HG03039 (cell line): ENCODE measurements around the gene KRTAP10-3.
"Not testable (repeated sequence)": the region's sequence is repeated elsewhere in the genome, so short reads cannot be mapped to it uniquely, and the experiment has no call there.

Experiments
- ATAC-seq: cut with Tn5 transposase; IDR thresholded peaks from one replicate; pipeline ENCODE4 v1.9.1; 2021; ENCODE audit warnings: mild to moderate bottlenecking, moderate library complexity; ENCODE audit not compliant: unreplicated experiment

The KRTAP10-3 gene

DNA sequence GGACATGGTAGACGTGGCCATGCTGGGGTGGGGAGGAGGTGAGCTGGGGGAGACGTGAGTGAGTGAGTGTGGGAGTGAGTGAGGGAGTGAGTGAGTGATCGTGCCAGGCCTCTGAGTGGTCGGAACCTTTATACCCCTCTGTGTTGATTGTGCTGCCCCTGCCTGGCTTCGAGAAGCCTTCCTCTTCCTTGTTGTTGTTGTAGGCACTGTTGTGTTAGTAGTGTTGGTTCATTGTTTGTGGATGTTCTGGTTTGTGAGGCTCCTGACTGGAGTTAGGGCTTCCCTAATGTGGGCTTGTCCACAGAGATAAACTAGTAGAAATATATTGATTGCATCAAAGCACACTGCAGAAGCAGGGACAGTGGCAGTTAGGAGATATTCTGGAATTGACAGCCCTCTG, at the start of gene KRTAP10-3:
TSS of gene KRTAP10-3 (minus strand) at position 101 of the 400 bp plus-strand sequence. CDS start at position 21, 80 bp downstream.
- ATAC-seq = no peak

DNA sequence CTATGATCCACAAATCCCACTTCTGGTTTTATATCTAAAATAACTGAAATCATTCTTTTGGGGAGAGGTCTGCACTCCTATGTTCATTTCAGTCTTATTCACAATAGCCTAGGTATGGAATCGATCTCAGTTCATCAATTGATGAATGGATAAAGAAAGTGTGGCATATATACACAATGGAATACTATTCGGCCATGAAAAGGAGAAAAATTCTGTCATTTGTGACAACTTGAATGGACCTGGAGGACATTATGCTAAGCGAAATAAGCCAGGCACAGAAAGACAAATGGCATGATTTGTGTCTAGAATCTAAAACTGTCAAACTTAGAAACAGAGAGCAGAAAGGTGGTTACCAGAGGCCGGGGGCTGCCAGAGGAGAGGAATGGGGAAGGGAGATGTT, 47.9 kb upstream of the KRTAP10-3 start:
- ATAC-seq = no peak

- ATAC-seq = no peak
Observed at GRCh38 chr21:44603911-44604310, 45.3 kb upstream of the KRTAP10-3 start.

GRCh38 chr21:44603109-44603875, 44.7 kb upstream of the KRTAP10-3 start:
- ATAC-seq = no peak

- no peak for ATAC-seq
Observed at GRCh38 chr21:44602463-44602850, 43.9 kb upstream of the KRTAP10-3 start.

DNA sequence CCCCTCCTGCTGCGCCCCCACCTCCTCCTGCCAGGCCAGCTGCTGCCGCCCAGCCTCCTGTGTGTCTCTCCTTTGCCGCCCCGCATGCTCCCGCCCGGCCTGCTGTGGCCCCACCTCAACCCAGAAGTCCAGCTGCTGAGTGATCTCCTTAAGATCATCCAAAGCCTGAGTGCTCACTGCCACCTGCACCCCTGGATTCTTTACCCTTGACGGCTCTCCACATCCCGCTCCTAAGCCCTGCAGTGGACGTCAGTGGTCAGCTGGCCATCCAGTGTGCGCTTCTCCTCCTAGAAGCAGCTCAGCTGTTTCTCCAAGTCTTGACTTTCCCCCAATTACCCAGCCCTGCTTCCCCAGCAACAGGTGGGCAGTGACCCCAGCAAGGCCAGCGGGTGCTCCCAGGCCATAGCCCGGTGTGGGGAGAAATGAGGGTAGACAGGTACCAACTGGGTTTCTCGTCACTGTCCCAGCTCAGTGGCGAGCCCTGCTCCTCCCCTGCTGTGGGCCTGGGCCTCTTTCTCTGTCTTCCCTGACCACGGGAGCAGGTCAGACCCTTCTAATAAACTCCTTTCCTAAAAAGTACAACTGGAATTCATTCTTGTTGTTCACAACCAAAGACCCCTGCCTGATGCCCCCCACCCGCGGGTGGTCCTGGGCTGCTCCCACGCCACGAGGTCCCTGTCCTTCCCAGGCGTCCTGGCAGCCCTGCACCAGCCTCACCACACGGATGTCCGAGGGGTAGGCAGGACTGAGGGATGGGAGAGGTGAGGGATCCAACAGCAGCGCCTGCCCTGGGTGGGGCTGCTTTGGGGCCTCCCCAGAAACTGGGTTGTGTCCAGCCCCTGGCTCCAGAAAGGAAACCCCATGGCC, 43.2 kb upstream of the KRTAP10-3 start:
- no peak for ATAC-seq

DNA sequence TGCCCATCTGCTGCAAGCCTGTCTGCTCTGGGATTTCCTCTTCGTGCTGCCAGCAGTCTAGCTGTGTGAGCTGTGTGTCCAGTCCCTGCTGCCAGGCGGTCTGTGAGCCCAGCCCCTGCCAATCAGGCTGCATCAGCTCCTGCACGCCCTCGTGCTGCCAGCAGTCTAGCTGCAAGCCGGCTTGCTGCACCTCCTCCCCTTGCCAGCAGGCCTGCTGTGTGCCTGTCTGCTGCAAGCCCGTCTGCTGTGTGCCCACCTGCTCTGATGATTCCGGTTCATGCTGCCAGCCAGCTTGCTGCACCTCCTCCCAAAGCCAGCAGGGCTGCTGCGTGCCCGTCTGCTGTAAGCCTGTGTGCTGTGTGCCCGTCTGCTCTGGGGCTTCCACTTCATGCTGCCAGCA, 42.5 kb upstream of the KRTAP10-3 start:
- not testable (repeated sequence) for ATAC-seq

DNA sequence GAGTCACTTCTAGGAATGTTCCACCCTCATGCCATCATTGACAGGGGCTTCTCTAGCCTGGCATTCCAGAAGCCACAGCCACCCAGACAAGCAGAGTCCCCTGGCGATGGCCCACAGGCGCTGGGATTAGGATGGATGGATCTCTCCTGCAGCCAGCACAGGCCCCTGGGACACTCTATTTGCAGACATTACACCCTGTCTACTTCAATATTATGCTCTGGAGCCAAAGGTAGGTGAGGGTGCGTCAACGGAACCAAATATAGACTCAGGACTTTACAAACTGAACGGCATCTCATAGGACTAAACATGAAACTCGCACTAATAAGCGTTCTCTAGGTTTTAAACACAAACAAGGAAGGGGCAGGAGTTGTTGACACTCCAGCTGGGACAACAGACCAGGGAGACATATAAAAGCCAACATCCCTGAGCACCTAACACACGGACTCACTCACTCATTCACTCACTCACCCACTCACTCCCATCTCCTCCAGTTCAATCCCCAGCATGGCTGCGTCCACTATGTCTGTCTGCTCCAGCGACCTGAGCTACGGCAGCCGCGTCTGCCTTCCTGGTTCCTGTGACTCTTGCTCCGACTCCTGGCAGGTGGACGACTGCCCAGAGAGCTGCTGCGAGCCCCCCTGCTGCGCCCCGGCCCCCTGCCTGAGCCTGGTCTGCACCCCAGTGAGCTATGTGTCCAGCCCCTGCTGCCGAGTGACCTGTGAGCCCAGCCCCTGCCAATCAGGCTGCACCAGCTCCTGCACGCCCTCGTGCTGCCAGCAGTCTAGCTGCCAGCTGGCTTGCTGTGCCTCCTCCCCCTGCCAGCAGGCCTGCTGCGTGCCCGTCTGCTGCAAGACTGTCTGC, 41.8 kb upstream of the KRTAP10-3 start, which contains the start of gene KRTAP10-7:
TSS of gene KRTAP10-7 (plus strand) at position 480 of the 861 bp plus-strand sequence. CDS start at position 505, 25 bp downstream.
- not testable (repeated sequence) for ATAC-seq

- no peak for ATAC-seq
Observed at GRCh38 chr21:44599264-44600029, 40.9 kb upstream of the KRTAP10-3 start.

DNA sequence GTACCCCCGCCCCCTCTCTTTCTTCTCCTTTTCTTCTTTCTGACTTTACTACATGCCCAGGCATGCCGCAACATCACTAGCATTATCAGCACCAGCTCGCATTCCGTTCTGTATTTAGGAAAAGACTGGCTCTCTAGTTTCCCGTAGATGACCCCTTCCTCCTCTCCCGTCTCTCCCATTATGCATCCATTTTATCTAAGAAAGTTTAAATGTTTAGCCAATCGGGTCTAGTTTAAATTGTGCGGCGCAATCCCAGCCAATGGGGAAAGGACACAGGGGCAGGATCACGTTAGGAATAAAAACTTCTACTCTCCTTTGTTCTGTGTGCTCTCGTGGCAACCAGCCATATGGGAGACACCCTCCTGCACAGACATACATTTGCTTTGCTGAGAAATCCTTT, 39.5 kb upstream of the KRTAP10-3 start:
- ATAC-seq = no peak

DNA sequence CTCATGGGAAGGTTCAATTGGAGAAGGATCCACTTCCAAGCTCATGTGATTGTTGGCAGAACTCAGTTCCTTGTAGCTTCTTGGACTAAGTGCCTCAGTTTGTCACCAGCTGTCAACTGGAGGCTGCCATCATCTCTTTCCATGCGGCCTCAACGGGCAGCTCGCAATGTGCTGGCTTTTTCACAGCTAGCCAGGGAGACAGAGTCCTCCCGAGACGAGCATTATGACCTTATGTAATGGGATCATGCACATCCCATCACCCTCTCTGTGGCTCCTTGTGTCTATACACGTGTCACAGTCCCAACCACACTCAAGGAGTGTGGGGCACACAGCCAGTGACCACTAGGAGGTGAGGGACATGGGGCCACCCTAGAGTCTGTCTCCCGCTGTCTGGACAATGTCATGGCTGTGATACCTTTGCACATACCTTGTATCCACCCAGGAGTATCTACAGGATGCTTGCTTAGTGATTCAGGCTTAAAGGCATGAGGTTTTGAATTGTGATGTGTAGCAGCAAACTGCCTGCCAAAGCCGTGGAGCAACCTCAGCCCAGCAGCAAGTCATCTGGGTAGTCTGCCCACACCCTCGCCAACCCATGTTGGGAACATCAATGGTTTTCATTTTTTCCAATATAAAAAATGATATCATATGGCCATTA, 37.6 kb upstream of the KRTAP10-3 start:
- no peak for ATAC-seq

DNA sequence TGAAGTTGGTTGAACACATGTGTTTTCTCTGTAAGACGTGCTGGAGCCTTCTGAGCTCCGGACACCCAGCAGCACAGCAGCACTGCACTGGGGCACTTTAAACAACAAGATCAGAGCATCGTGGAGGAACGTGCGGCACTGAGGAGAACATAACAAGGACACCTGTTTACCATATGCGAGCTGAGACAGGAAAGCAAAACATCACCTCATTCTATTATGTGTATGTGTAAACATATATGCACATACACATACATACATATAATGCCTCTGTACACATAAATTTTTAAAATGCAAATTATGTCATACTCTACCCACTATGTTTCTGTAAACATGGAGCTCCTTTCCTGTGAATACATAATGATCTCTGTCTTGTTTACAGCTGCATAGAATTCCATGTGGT, 36.9 kb upstream of the KRTAP10-3 start:
- no peak for ATAC-seq

GRCh38 chr21:44594406-44594916, 35.9 kb upstream of the KRTAP10-3 start:
- ATAC-seq = no peak

DNA sequence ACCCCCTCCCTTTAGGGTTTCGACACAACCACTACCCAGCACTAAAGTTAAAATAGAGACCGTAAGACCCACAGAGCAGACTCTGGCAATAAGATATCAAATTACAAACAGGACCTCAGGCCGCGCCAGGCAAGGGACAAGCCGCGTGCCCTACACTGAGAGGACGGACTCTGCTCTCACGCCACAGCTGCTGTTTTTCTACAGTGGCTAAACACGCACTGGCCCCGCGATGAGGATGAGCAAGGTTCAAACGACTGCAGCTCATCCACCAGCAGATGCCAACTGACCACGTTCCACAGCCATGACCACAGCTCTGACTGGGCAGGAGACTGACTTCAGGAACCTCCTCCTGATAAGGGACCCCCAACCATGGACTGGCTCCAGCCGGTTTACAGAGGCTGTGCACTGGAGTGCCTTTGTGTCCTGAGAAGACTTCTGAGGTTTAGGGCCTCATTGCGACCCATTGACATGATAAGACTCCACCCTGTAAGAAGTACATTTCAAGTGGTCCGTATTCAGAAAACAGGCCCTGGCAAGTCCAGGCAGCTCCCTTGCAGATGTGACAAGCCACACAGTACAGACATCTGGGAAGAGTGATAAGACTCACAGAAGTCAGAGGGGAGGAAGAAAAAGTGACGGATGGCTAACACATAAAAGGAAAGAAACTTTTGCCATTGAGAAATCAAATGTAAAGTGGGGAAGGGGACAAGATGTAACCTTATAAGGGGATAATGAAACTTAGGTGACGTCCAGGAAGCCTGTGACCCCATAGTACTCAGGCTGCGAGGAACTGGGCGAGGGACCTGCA, 35.2 kb upstream of the KRTAP10-3 start:
- ATAC-seq = no peak

- no peak for ATAC-seq
Observed at GRCh38 chr21:44592446-44593311, 34.1 kb upstream of the KRTAP10-3 start, which contains the start of gene KRTAP10-6. KRTAP10-6 (minus strand) TSS chr21:44592505; CDS start chr21:44592484, 21 bp downstream.

DNA sequence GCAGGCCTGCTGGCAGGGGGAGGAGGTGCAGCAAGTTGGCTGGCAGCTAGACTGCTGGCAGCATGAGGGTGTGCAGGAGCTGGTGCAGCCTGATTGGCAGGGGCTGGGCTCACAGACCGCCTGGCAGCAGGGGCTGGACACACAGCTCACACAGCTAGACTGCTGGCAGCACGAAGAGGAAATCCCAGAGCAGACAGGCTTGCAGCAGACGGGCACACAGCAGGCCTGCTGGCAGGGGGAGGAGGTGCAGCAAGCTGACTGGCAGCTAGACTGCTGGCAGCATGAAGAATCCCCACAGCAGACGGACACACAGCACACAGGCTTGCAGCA, 33.2 kb upstream of the KRTAP10-3 start:
- not testable (repeated sequence) for ATAC-seq
